Panc1 (cell line): ENCODE measurements around the gene C20orf202. TPM values are rescaled to one million over a fixed set of nuclear protein-coding genes. Genes with fewer than 3 reads are reported as not detected.

Experiments used
- ATAC-seq: fragments of 200-7000 bp; cut with Tn5 transposase; 2 replicates; pipeline ENCODE4 v1.9.1; 2020; ENCODE audit warnings: mild to moderate bottlenecking, moderate library complexity
- BruUV-seq: library from RNA; stranded (reverse); fragments of 400-500 nt; replicated peaks from 2 replicates; lab custom pipeline; 2021; lab: Mats Ljungman, UMichigan
- CTCF ChIA-PET: fragments of 300-600 bp; sonication (Branson Sonifier 250); formaldehyde crosslinking; loops from one replicate; lab custom pipeline; 2022; ENCODE audit warnings: antibody characterized with exemption; lab: Charles Lee
- POLR2A ChIA-PET: fragments of 300-600 bp; sonication (Branson Sonifier 250); formaldehyde crosslinking; loops from one replicate; lab custom pipeline; 2022; ENCODE audit warnings: antibody characterized with exemption; lab: Charles Lee
- DNase-seq: peaks from one replicate; pipeline ENCODE4 v3.0.0-alpha.2; 2010; ENCODE audit warnings: low read depth, low spot score
- H3K27ac ChIP-seq: 2 replicates; pipeline ENCODE4 v1.5.1; 2011; ENCODE audit warnings: mild to moderate bottlenecking, low read length, inconsistent platforms
- H3K27me3 ChIP-seq: fragments of 200-500 bp; sonication (Bioruptor generic); 2 replicates; pipeline ENCODE4 v1.6.0; 2014; ENCODE audit warnings: low read length, inconsistent platforms; ENCODE audit not compliant: control insufficient read depth, insufficient read depth
- H3K36me3 ChIP-seq: fragments of 200-500 bp; sonication (Bioruptor generic); 2 replicates; pipeline ENCODE4 v1.5.1; 2014; ENCODE audit warnings: inconsistent platforms, mild to moderate bottlenecking, low read length, moderate library complexity; ENCODE audit not compliant: control insufficient read depth, insufficient read depth
- H3K4me1 ChIP-seq: 2 replicates; pipeline ENCODE4 v1.5.1; 2011; ENCODE audit warnings: inconsistent platforms, mild to moderate bottlenecking, low read length, moderate library complexity; ENCODE audit not compliant: control insufficient read depth, insufficient read depth
- H3K4me3 ChIP-seq, 2 experiments: 2 replicates each; pipeline ENCODE4 v1.5.1; 2011 to 2012; ENCODE audit warnings: low read depth in 2 of 2, low read length in 2 of 2, mild to moderate bottlenecking in 2 of 2, inconsistent platforms in 1 of 2, moderate library complexity in 1 of 2
- H3K9me3 ChIP-seq: fragments of 200-500 bp; sonication (Bioruptor generic); 2 replicates; pipeline ENCODE4 v1.5.1; 2014; ENCODE audit warnings: low read depth, mild to moderate bottlenecking, inconsistent platforms, low read length, moderate library complexity; ENCODE audit not compliant: control insufficient read depth, insufficient read depth
- CTCF ChIP-seq: fragments of 450-650 bp; IDR thresholded peaks from 2 replicates; pipeline ENCODE4 v1.5.1; 2017; ENCODE audit warnings: mild to moderate bottlenecking
- POLR2AphosphoS5 ChIP-seq: IDR thresholded peaks from 2 replicates; pipeline ENCODE4 v1.6.1; 2012; ENCODE audit warnings: mild to moderate bottlenecking, low read depth, low read length, moderate library complexity
- SIN3A ChIP-seq: IDR thresholded peaks from 2 replicates; pipeline ENCODE4 v1.6.1; 2012; ENCODE audit warnings: low read depth, mild to moderate bottlenecking, low read length, moderate library complexity, borderline replicate concordance; ENCODE audit not compliant: insufficient read depth
- TCF7L2 ChIP-seq: IDR thresholded peaks from 2 replicates; pipeline ENCODE4 v1.6.1; 2011; ENCODE audit warnings: mild to moderate bottlenecking, low read depth, low read length, inconsistent platforms
- in situ Hi-C: cut with HindIII; loops from 2 replicates; pipeline ENCODE4 v1.10.0; 2016; ENCODE audit warnings: low sequenced_read_pairs, low pct_unique_long_range_greater_than_20kb
- intact Hi-C: fragments of 100-400 bp; cut with micrococcal nuclease; formaldehyde crosslinking; loops from one replicate; pipeline ENCODE4 v1.10.0; 2022; ENCODE audit not compliant: unreplicated experiment
- total RNA-seq: library from RNA; stranded (reverse); gene quantifications from one replicate; pipeline ENCODE4 v1.2.1, GENCODE V29; 2021; ENCODE audit not compliant: unreplicated experiment
- TF ChIP-seq, protein P1 (sequence below), 2 experiments: IDR thresholded peaks; 2 replicates each; pipeline ENCODE4 v1.6.1; 2011 to 2012; ENCODE audit warnings: low read depth in 2 of 2, control low read depth in 1 of 2, low read length in 1 of 2, mild to moderate bottlenecking in 1 of 2, moderate library complexity in 1 of 2; ENCODE audit not compliant: insufficient read depth in 1 of 2

The C20orf202 gene
- total RNA-seq, 1 experiment from 2014 or later = not detected

GRCh38 chr20:1203630-1204029 lies 376 bp downstream of the C20orf202 start:
- DNase-seq (no peak), ATAC-seq (no peak)
- intact Hi-C loops (no loop called here), in situ Hi-C loops (no loop called here)
- ChIA-PET POLR2A (interaction anchor here (0.6 kb wide), 1 partner anchor 430 kb away, joined by 3 read pairs; no protein-coding TSS in a partner anchor), CTCF (no interaction called here)
- no peaks in the 10 kb centered on the region for H3K4me1 ChIP-seq
- BruUV-seq = no TSS peak
- no peaks in the 10 kb centered on the region for H3K36me3 ChIP-seq
- H3K9me3 ChIP-seq = no peaks in the 10 kb centered on the region
- no peak overlapping the region for H3K4me3 ChIP-seq
- H3K27me3 ChIP-seq = peaks cover 3% of the 10 kb centered on the region; the same call in 1 of the 2 replicates
- H3K27ac ChIP-seq = no peak overlapping the region
- no peak for TF ChIP-seq SIN3A
- TF ChIP-seq, protein P1, sequence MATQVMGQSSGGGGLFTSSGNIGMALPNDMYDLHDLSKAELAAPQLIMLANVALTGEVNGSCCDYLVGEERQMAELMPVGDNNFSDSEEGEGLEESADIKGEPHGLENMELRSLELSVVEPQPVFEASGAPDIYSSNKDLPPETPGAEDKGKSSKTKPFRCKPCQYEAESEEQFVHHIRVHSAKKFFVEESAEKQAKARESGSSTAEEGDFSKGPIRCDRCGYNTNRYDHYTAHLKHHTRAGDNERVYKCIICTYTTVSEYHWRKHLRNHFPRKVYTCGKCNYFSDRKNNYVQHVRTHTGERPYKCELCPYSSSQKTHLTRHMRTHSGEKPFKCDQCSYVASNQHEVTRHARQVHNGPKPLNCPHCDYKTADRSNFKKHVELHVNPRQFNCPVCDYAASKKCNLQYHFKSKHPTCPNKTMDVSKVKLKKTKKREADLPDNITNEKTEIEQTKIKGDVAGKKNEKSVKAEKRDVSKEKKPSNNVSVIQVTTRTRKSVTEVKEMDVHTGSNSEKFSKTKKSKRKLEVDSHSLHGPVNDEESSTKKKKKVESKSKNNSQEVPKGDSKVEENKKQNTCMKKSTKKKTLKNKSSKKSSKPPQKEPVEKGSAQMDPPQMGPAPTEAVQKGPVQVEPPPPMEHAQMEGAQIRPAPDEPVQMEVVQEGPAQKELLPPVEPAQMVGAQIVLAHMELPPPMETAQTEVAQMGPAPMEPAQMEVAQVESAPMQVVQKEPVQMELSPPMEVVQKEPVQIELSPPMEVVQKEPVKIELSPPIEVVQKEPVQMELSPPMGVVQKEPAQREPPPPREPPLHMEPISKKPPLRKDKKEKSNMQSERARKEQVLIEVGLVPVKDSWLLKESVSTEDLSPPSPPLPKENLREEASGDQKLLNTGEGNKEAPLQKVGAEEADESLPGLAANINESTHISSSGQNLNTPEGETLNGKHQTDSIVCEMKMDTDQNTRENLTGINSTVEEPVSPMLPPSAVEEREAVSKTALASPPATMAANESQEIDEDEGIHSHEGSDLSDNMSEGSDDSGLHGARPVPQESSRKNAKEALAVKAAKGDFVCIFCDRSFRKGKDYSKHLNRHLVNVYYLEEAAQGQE (IDR thresholded peaks at IDR 0.05; ENCODE audit: insufficient read depth in 1 of 2, low read depth in 2 of 2, low read length in 1 of 2) = no peak
- TF ChIP-seq CTCF = no peak
- TF ChIP-seq POLR2AphosphoS5 = no peak
- TF ChIP-seq TCF7L2 = no peak

DNA sequence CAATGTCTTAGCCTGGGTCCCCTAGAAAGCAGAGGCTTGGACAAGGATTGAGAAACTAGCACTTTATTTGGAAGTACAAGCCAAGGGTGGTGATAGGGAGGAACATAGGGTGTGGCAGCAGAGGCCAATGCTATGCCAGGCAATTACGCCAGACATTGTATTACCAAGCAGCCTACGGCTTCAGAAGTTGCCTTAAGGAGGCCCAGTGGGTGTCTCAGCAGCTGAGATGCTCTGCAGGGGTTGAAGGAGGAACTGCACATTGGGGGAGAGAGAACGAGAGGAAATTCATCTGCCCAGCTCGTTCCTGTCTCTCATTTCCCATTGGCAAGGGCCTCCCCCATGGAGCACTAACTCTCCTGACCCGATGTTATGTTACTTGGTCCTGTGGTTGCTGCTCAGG lies 859 bp downstream of the C20orf202 start:
- TF ChIP-seq CTCF = no peak
- no peak for TF ChIP-seq SIN3A
- no peak for TF ChIP-seq POLR2AphosphoS5
- no peak for TF ChIP-seq TCF7L2
- TF ChIP-seq, protein P1 (IDR thresholded peaks at IDR 0.05; ENCODE audit: insufficient read depth in 1 of 2, low read depth in 2 of 2, low read length in 1 of 2) = no peak
- ChIA-PET POLR2A (interaction anchor here (0.6 kb wide), 1 partner anchor 431 kb away, joined by 3 read pairs; no protein-coding TSS in a partner anchor), CTCF (no interaction called here)
- ATAC-seq (no peak), DNase-seq (no peak)
- no peak overlapping the region for H3K27ac ChIP-seq
- BruUV-seq = no TSS peak
- no peaks in the 10 kb centered on the region for H3K4me1 ChIP-seq
- intact Hi-C loops (no loop called here), in situ Hi-C loops (no loop called here)
- peaks cover 3% of the 10 kb centered on the region; the same call in 1 of the 2 replicates for H3K27me3 ChIP-seq
- H3K9me3 ChIP-seq = no peaks in the 10 kb centered on the region
- H3K4me3 ChIP-seq = no peak overlapping the region
- no peaks in the 10 kb centered on the region for H3K36me3 ChIP-seq
